Liver (tissue), 9 donors: ENCODE measurements around the gene AKNA. TPM values are rescaled to one million over a fixed set of nuclear protein-coding genes. Genes with fewer than 3 reads are reported as not detected.
"Not testable (repeated sequence)": the region's sequence is repeated elsewhere in the genome, so short reads cannot be mapped to it uniquely, and the experiment has no call there.

Experiments used
- DNase-seq: peaks from one replicate; pipeline ENCODE4 v3.0.0-alpha.2; 2017; ENCODE audit warnings: low spot score
- H3K27ac ChIP-seq, 2 donors: one replicate each; pipeline ENCODE4 v1.7.0; 2013; ENCODE audit warnings: inconsistent platforms in 2 of 2, low read length in 2 of 2, control low read depth in 1 of 2, low read depth in 1 of 2, mild to moderate bottlenecking in 1 of 2
- H3K27me3 ChIP-seq, 4 donors: one replicate each; pipeline versions ENCODE4 v1.6.1 to v1.7.0; 2013; ENCODE audit warnings: low read length in 3 of 4, inconsistent platforms in 1 of 4, mild to moderate bottlenecking in 1 of 4, moderate library complexity in 1 of 4; ENCODE audit not compliant: control insufficient read depth in 4 of 4, insufficient read depth in 4 of 4
- H3K36me3 ChIP-seq, 4 donors: one replicate each; pipeline versions ENCODE4 v1.6.1 to v1.7.0; 2013; ENCODE audit warnings: low read length in 3 of 4, mild to moderate bottlenecking in 3 of 4, low read depth in 1 of 4, moderate library complexity in 1 of 4; ENCODE audit not compliant: control insufficient read depth in 4 of 4, insufficient read depth in 3 of 4
- H3K4me1 ChIP-seq, 4 donors: one replicate each; pipeline versions ENCODE4 v1.6.1 to v1.7.0; 2013; ENCODE audit warnings: low read length in 3 of 4, mild to moderate bottlenecking in 3 of 4, moderate library complexity in 1 of 4; ENCODE audit not compliant: control insufficient read depth in 4 of 4, insufficient read depth in 4 of 4
- H3K4me3 ChIP-seq, 3 donors: one replicate each; pipeline versions ENCODE4 v1.6.1 to v1.7.0; 2013; ENCODE audit warnings: low read length in 3 of 3, control low read depth in 1 of 3, low read depth in 1 of 3, mild to moderate bottlenecking in 1 of 3
- H3K9ac ChIP-seq, 2 donors: one replicate each; pipeline ENCODE4 v1.7.0; 2013; ENCODE audit warnings: low read length in 2 of 2, mild to moderate bottlenecking in 2 of 2, moderate library complexity in 2 of 2, control low read depth in 1 of 2, low read depth in 1 of 2
- H3K9me3 ChIP-seq, 4 donors: one replicate each; pipeline versions ENCODE4 v1.6.1 to v1.7.0; 2013; ENCODE audit warnings: low read length in 3 of 4; ENCODE audit not compliant: control insufficient read depth in 4 of 4
- FOXA1 ChIP-seq: IDR thresholded peaks from 2 replicates; pipeline ENCODE4 v1.6.1; 2016; ENCODE audit warnings: antibody characterized with exemption
- FOXA2 ChIP-seq: IDR thresholded peaks from 2 replicates; pipeline ENCODE4 v1.6.1; 2016; ENCODE audit warnings: antibody characterized with exemption
- HNF4G ChIP-seq: IDR thresholded peaks from 2 replicates; pipeline ENCODE4 v1.6.1; 2016; ENCODE audit warnings: antibody characterized with exemption
- RAD21 ChIP-seq, 2 donors: IDR thresholded peaks; 2 replicates each; pipeline ENCODE4 v1.6.1; 2016; ENCODE audit warnings: antibody characterized with exemption in 2 of 2, mild to moderate bottlenecking in 2 of 2
- SP1 ChIP-seq: IDR thresholded peaks from 2 replicates; pipeline ENCODE4 v1.6.1; 2018; ENCODE audit warnings: antibody characterized with exemption, mild to moderate bottlenecking
- WGBS: extraction: QIAGEN DNeasy Blood & Tissue Kit; methylation state at CpG from one replicate; pipeline ENCODE4 v1.1.7; 2013; 5-methylcytosine and 5-hydroxymethylcytosine counted together
- polyA plus RNA-seq, 2 donors: library from polyadenylated mRNA; stranded (reverse) in 1 of 2; unstranded in 1 of 2; fragments of 200-250 nt in 1 of 2; fragments of >200 nt in 1 of 2; fragmentation: Nextera tagmentation in 1 of 2; extraction: Ambion mirVana in 1 of 2; gene quantifications; one replicate each; pipeline versions ENCODE4 v1.2.1 to v1.2.3, GENCODE V29; 2013 to 2015
- total RNA-seq, 2 donors: library from RNA; depleted of rRNA; stranded (reverse); fragments of >200 nt; gene quantifications; one replicate each; pipeline ENCODE4 v1.2.3, GENCODE V29; 2014
- TF ChIP-seq, protein P1 (sequence below): IDR thresholded peaks from 2 replicates; pipeline ENCODE4 v1.6.1; 2016; ENCODE audit warnings: antibody characterized with exemption
- donor health status: healthy.
- donor health status: healthy.
- donor health status: healthy.
- donor health status: healthy.
- donor health status: healthy.

Gene AKNA
- total and polyA plus RNA-seq, 4 donors, result 4.2 to 31.7 (median 6.9) TPM

DNA sequence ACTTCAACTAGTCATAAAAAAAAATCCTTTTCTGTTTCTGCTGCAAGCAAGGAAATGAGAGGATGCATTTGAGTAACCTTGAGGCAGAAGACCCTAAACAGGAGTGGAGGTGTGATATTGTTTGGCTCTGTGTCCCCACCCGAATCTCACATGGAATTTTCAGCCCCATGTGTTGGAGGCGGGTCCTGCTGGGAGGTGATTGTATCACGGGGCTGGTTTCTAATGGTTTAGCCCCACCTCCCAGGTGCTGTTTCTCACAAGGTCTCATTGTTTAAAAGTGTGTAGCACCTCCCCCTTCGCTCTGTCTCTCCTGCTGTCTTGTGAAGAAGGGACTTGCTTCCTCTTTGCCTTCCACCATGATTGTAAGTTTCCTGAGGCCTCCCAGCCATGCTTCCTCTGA lies 54.1 kb downstream of the AKNA start:
- H3K4me3 ChIP-seq, DNase-seq, H3K27ac ChIP-seq, H3K9me3 ChIP-seq, H3K27me3 ChIP-seq, H3K9ac ChIP-seq: not testable (repeated sequence)
- 38% methylated on average over 3 of the region's 4 CpGs for WGBS
- TF ChIP-seq SP1, result peak; percentile 13
- peaks cover 5 to 20% (median 9%) of the 10 kb centered on the region in 4 donors for H3K4me1 ChIP-seq
- H3K36me3 ChIP-seq, result peaks cover 5 to 27% (median 15%) of the 10 kb centered on the region in 4 donors

DNA sequence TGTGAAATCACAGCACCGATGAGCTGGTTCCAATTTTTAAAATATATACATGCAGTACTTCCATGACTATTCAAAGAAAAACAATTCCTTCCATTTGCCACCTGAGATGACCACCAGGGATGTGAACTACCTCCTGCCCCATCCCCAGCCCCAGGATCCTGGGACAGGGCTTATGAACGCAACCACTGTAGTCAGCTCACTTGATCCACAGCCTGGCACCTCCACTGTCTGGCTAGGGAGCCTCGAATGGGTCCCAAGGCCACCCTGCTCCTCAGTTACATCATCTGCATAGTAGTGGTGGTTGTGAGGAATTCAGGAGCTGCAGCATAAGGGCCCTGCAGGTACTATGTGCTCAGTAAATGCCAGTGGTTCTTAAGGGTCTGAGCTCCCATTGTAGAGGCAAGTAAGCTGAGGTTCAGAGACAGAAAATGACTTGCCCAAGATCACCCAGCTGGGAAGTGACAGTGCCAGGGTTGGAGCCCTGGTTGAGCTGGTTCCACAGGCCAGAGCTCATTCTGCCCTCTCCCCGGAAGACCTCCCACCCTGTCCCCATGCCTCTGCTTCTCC lies 55.2 kb downstream of the AKNA start:
- not testable (repeated sequence) for H3K9ac ChIP-seq, H3K27ac ChIP-seq, H3K9me3 ChIP-seq, H3K27me3 ChIP-seq, H3K4me3 ChIP-seq, DNase-seq
- H3K36me3 ChIP-seq, result peaks cover 2 to 16% (median 7%) of the 10 kb centered on the region in 4 donors
- H3K4me1 ChIP-seq, result peaks cover 8 to 31% (median 21%) of the 10 kb centered on the region in 4 donors
- WGBS, result 72% methylated on average over 4 of the region's 4 CpGs

DNA sequence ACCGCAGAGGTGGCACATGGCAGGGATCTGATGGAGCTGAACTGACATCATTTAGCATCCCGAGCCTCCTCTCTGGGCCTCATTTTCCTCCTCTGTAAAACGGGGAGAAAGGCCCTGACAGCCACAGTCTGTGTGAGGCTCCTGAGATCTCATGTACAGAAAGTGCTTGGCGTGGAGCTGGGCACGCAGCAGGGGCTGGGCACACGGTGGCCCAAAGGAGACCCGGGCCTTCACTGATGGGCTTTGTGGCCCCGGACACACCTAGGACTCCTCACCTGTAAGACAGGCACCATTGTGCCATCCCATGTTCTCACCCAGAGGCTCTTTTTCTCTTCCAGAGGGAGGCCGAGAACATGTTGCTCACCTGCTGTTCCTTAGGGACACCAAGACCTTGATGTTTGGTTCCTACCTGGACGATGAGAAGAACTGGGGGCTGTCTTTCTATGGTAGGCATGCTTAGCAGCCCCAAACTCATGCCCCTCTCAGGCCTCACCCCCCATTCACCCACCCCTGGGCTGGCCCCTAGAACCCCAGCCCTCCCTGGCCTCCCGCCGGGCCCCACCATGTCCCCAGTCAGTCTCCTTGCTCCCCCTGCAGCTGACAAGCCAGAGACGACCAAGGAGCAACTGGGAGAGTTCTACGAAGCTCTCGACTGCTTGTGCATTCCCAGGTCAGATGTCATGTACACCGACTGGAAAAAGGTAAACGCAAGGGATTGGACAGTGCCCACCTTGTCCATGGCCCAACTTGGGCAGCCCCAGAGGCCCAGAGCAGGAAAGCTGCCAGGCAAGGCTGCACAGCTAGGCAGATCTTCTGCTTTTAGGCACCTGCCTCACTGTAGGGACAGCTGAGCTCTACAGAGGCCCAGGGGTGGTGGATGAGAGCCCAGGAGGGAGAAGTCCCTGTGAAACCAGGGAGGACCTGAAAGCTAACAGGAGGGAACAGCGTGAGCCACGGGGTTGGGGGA lies 56.3 kb downstream of the AKNA start:
- peak overlapping the region; percentile 31 to 45 for H3K9ac ChIP-seq
- H3K9me3 ChIP-seq, H3K36me3 ChIP-seq, DNase-seq, H3K27me3 ChIP-seq: not testable (repeated sequence)
- peak overlapping the region; percentile 61 to 75 (median 71) for H3K4me3 ChIP-seq
- peak overlapping the region; percentile 32 to 37 for H3K27ac ChIP-seq
- H3K4me1 ChIP-seq, result peaks cover 8 to 34% (median 23%) of the 10 kb centered on the region in 4 donors
- 62% methylated on average over 15 of the region's 19 CpGs for WGBS

DNA sequence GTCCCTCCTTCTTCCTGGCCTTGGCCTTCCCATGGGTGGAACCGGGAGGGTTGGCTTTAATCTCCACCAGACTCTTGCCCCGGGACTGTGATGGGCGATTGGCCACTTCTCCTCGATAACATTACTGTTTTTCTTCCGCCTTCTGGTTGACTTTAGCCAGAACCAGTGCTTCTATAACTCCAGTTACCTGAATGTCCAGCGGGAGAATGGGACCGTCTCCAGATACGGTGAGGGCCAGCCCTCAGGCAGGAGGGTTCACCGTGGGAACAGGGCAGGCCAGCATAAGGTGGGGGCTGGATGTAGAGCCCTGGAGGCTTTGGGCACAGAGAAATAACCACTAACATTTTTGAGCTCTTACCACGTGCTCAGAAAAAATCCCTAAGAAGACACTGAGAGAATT lies 57.1 kb downstream of the AKNA start:
- Histone ChIP-seq H3K4me3 (peak overlapping the region; percentile 61 to 75 (median 71)), H3K36me3 (peaks cover 0 to 2% (median 0%) of the 10 kb centered on the region in 4 donors), H3K27ac (peak overlapping the region; percentile 32 to 37), H3K27me3 (no peaks in the 10 kb centered on the region), H3K4me1 (peaks cover 9 to 36% (median 24%) of the 10 kb centered on the region in 4 donors), H3K9ac (peak overlapping the region; percentile 58 to 68), H3K9me3 (no peaks in the 10 kb centered on the region)
- DNase-seq, result no peak
- no peak for TF ChIP-seq HNF4G
- no peak for TF ChIP-seq RAD21 (IDR thresholded peaks at IDR 0.05)
- no peak for TF ChIP-seq FOXA2
- TF ChIP-seq, protein P1, sequence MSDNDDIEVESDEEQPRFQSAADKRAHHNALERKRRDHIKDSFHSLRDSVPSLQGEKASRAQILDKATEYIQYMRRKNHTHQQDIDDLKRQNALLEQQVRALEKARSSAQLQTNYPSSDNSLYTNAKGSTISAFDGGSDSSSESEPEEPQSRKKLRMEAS, result no peak
- peak; percentile 19 for TF ChIP-seq SP1
- no peak for TF ChIP-seq FOXA1
- 30% methylated on average over 10 of the region's 10 CpGs for WGBS

DNA sequence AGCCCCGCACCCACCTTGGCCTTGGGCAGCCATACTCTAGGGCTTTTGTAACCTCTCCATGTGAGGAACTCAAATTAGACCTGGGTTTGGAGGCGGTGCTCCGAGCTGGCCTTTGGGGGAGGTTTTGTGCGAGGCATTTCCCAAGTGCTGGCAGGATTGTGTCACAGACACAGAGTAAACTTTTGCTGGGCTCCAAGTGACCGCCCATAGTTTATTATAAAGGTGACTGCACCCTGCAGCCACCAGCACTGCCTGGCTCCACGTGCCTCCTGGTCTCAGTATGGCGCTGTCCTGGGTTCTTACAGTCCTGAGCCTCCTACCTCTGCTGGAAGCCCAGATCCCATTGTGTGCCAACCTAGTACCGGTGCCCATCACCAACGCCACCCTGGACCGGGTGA lies 58.2 kb downstream of the AKNA start, which contains the start of gene ORM2:
Gene ORM2 (plus strand): TSS at position 245 of the 398 bp plus-strand sequence. CDS start 36 bp downstream, at position 281.
- 33% methylated on average over 1 of the region's 10 CpGs for WGBS
- peak within 1 kb of the TSS; percentile 61 to 75 (median 71) for H3K4me3 ChIP-seq
- peaks cover 9 to 46% (median 32%) of the 10 kb centered on the region in 4 donors for H3K4me1 ChIP-seq
- H3K27me3 ChIP-seq, DNase-seq, H3K9me3 ChIP-seq, H3K36me3 ChIP-seq: not testable (repeated sequence)
- peak within 1 kb of the TSS; percentile 82 to 97 for H3K27ac ChIP-seq
- H3K9ac ChIP-seq, result peak within 1 kb of the TSS; percentile 67 to 68
